G401 (cell line): ENCODE results near the gene SDK2. TPM values are rescaled to one million over a fixed set of nuclear protein-coding genes. Genes with fewer than 3 reads are reported as not detected.

ENCODE experiments used
- DNase-seq: peaks from one replicate; pipeline ENCODE4 v3.0.0-alpha.2; 2015; ENCODE audit warnings: low spot score
- in situ Hi-C: cut with HindIII; loops from 2 replicates; pipeline ENCODE4 v1.10.0; 2016; ENCODE audit warnings: low sequenced_read_pairs, mixed read lengths
- total RNA-seq: library from RNA; depleted of rRNA; stranded (reverse); fragments of >200 nt; shearing (Covaris generic); gene quantifications from 2 replicates; pipeline ENCODE4 v1.2.3, GENCODE V29; 2014

SDK2 gene
- total RNA-seq, 1 experiment from 2014 or later = 0.10 TPM

DNA sequence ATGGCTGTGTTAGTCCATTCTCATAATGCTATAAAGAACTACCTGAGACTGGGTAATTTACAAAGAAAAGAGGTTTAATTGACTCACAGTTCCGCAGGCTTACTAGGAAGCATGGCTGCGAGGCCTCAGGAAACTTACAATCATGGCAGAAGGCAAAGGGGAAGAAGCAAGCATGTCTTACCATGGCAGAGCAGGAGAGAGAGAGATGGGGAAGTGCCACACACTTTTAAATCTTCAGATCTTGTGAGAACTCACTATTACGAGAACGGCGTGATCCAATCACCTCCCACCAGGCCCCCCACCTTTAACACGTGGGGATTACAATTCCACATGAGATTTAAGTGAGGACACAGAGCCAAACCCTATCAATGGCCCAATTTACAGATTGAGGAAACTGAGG lies 96.5 kb downstream of the SDK2 start:
- DNase-seq = no peak
- in situ Hi-C loops = no loop called here

DNA sequence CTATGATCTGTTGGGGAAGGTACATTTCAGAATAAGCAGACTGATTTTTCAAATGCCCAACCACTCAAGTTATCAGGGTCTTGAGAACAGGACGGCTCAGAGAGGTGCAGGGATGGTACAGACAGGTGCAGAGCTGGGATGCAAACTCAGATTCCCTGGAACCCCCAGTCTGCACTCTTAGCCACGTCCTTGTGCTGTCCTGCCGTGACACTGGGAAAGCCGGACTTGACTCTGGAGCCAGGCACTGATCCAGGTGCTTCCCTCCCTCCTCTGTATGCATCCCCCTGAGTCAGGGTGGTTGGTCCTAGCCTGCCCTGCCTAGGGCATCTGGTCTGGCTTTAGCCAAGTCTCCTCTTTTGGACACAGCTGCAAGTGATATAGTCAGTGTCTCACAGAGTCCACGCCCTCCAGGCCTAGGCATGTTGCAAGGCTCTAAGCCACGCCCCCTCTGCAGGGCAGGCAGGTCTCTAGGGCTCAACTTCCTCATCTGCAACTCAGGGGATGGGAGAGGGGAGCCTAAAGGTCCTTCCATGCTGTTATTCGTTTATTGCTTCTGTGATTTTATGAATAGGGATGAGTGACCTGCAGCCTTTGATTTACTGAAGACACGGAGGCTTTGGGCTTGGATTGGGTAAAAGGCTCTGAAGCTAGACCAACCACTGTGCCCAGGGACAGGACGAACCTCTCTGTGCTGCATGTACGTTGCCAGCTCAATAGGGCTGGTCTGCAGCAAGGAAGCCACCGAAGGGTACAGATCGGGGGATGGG lies 97.3 kb downstream of the SDK2 start:
- DNase-seq = no peak
- in situ Hi-C loops = no loop called here

DNA sequence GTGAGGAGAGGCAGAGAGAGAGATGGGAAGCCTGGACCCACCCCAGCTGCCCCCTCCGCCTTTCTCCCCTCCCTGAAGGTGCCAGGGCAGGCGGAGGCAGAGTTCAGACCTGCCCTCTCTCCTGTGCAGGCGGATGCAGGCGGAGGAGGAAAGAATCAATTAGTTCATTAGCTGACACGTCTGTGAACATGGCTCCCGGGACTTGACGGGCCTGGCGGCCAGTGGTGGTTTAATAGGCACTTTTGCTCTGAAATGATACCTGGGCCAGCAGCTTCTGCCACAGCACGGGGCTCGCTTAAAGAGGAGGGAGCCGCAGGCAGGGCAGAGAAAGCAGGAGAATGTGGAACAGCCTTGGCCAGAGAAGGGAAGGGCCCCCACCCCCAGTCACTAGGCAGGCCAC lies 98.1 kb downstream of the SDK2 start:
- no peak for DNase-seq
- in situ Hi-C loops = no loop called here

DNA sequence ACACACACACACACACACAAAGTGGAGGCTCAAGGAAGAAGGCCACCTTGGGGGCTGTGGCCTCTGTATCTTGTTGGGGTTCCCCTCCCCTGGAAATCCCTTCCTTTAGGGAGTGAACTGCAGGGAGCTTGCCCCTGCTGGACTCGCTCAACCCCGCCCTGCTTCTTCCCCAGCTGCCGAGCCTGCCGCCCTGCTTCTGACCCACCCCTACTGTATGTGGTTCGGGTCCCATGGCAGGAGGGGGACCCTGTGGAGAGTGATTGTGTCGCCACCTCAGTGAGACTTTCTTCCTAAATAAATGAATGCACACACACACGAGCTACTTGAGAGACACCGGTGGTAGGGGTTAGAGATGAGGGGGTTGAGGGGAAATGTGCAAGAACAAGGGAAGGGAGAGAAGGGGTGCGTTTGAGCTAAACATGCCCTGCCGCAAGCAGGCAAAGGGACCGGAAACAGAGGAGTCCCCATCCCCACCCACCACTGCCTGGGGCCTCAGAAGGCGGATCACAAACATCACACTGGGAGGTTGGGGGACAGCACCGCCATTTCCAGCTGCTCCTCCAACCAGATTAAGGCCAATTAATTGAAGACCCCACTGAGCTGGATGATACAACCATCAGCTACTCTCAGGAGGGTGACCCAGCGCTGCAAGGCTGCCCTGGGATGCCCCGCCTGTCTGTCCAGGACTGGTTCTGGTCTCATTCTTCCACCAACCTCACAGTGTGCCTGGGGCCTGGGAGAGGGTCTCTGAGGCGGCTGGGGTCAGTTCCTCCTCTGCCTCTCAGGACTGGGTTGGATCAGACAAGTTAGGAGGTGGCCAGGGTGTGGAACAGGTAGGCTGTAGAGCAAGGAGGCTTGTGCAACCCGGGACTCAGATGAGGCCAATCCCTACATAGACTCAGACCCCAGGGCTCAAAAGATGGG lies 98.9 kb downstream of the SDK2 start:
- in situ Hi-C loops = no loop called here
- DNase-seq = no peak

DNA sequence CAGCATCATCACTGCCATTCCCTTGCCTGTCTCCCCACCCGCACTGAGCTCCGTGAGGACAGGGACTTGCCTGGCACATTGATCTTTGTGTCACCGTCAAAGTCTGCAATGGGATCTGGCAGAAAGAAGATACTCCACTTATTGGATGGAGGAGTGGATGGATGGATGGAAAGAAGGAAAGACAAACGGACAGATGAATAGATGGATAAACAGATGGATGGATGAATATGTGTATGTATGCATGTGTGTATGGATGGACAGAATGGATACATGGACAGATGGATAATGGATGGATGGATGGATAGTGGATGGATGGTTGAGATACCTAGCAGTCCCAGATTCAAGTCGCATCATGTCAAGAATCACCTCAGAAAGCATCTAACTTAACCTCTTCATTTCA lies 99.9 kb downstream of the SDK2 start:
- no peak for DNase-seq
- in situ Hi-C loops = no loop called here

DNA sequence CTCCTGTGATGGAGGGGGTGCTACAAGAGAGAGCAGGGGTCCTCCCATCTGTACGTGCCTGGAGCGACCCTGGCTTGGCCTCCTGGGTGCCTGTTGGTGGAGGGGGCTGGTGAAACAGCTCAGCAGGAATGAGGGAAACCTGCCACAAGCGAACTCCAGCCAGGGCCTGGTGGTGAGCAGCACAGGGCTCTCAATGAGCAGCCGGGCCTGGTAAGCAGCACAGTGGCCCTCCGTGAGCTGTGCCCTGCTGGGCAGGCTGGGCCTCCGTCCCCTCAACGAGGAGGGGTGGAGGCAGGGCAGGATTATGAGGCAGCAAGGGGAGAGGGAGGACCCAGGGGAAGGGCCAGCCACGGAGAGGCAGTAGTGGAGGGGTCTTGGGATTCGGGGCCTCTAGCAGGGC lies 101.9 kb downstream of the SDK2 start:
- DNase-seq = no peak
- in situ Hi-C loops = no loop called here

DNA sequence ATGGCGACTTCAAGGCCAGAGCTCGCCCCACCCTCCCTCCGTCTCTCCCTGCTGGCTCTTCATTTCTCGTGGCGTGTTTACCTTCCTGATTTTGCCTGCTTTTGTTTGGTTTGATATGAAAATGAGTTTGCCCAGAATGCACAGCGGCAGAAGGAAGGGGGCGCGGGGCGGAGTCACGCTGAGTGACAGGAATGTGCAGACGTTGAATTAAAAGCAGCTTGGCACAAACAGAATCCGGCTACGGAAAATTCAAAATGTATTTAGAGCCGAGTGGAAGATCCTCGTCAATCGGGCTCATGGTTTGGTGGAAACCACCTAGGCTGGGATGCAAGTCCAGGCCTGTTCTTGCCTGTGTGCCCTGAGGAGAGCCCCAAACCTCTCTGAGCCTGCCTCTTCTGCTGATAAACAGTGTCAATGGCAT lies 102.7 kb downstream of the SDK2 start:
- in situ Hi-C loops = no loop called here

DNA sequence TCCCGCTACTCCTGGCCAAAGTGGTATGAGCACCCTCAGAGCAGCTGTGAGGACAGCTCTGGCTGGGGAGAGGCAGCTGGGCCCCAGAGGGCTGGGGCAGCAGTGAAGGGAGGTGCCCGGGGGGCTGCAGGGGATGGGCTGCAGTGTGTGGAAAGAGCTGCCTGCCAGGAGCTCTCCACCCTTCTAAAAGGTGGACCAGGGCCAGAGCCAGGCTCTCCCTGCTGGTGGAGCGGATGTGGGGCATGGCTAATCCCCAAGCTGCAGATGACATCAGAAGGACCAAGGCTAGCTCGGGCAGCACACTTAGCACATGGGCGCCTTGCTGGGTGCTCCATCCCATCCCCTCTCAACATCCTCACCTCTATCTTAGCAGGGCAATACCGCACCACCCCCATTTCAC lies 103.1 kb downstream of the SDK2 start:
- in situ Hi-C loops = no loop called here
- DNase-seq = no peak

More for the DNA sequence above, 102.7 kb downstream of the SDK2 start:
- no peak for DNase-seq

DNA sequence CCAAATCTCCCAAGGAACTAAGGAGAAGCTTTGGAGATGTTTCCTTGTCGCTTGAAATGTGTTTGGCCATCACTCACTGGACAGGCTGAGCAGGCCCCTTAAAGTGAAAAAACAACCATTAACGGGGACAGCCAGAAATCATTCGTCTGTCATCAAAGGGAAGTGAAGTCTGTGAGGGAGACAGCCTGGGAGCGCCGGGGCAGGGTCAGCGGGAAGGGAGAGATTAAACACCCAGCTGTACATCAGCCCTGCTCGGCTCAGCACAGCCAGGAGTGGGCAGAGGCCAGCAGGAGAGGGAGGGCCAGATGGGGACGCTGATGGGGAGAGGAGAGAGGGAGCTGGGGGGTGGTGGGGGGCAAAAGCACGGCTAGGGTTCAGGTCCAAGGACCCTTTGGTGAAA lies 105.1 kb downstream of the SDK2 start:
- DNase-seq = no peak
- in situ Hi-C loops = no loop called here

DNA sequence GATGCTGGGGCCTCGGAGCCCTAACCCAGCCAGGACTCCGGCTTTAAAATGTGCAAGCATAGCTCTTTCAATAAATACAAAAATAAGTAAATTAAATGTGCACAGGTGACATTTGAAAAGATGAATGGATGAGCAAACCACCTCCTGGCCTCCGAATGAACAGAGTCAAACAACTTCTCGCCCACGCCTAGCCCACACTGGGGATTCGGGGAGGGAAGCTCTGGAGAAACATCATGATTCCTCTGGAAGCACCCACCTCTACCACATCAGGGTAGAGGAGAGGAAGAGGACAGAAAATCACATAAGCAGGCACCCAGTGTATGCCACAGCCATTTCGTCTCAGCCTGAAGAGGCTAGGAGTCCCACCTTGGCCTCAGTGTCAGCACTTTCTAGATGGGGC lies 105.8 kb downstream of the SDK2 start:
- in situ Hi-C loops = no loop called here

DNA sequence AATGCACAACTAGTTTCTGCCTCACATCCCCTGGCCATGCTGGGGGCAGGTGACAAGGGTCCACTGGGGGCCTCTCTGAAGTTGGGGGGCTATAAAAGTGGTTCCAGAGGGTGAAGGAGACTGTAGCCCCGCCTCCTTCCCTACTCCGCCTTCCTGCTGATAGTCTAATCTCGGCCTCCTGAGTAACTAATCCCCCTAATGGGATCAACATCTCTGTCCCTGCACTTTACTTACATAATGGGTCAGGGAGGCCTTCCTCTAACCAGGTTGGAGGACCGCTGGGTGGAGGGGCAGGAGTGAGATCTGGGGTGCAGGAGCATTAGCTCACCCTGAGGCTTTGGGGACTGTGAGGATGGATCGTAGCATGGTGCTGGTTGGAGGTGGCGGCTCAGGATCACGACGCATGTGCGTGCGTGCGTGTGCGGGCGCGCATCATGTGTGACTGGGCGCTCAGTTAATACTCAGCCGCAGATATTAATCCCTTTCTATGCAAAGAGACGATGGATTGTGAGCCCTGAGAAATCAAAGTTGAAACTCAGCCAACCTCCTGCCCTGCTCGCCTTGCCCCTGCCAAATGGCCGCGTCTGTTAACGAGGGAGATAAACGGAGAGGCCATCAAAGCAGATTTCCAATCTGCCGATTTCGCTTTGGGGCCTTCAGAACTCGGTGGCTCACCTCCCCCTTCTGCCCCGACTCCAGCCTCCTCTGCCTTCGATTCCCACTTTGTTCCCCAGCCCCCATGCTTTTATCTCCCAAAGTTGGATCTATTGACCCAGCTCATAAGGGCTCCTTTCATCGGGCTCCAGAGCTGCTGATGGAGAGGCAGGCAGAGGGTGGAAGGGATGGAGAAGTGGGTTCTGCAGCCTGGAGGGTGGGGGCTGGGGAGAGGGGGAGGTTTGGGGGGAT lies 107.3 kb downstream of the SDK2 start:
- peak; percentile 50 for DNase-seq
- in situ Hi-C loops = no loop called here

More for the DNA sequence above, 105.8 kb downstream of the SDK2 start:
- no peak for DNase-seq

DNA sequence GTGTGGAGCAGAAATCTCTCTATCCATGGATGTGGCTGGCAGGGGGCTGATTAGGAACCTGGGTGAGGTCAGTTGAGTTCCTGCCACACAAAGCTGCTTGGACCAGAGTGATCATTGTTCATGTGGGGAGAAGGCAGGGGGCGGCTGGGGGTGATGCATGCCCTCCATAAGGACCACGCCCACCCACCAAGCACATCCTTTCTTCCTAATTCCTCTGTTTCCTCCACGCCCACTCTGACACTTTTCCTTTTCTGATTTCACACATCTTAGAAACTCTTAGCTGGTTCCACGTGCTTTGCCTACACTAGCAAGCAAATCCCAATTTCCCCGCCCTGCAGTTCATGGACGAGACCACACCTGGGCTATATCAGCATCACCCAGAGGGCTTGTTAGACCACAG lies 108.5 kb downstream of the SDK2 start:
- no peak for DNase-seq
- in situ Hi-C loops = no loop called here

DNA sequence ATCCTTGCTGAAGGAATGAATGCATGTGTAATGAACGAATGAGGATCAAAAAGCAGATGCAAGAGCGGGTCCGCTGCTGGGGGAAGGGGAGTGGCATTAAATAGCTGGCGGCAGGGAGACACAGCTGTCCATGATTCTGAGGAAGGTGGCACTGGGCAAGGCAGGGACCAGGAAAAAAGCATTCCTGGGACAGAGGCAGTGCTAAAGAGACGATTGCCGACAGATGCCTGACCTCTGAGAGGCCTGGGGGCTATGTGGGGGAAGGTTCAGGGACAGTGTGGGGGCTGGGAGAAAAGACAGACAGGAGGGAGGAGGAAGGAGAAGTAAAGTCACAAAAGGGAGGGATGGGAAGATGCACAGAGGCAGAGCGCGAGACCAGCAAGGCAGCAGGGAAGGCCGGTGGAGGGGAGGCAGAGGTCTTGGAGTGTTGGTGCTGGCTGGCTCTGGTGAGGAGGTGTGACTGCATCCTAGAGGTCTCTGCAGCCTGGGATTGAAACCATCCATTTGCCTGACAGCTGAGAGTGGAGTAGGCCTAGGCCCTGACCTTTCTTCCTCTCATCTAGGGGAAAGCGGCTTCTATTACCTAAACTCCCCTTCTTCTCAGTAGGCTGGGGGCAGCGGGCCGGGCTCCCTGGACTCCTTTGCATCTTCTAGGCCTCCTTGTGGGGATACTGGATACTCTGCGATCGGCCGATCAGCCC lies 109.9 kb downstream of the SDK2 start:
- in situ Hi-C loops = no loop called here
- no peak for DNase-seq

DNA sequence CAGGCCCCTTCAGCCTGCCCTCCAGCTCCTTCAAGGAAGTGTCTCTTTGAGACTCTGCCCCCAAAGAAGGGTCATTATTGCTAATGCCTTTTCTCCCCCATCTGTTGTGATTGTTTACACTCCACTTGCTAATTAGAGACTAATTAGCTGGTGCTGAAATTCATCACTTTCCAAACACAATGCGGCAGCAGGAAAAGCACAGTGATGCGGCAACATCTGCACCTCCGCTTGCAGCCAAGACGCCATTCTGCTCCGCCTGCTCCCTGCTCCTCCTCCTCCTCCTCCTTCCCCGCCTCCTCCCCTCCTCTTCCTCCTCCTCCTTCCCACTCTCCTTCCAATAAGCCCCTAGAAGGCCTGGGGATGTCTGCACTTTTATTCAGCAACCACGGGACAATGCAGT lies 110.5 kb downstream of the SDK2 start:
- in situ Hi-C loops = no loop called here
- DNase-seq = peak; percentile 74

DNA sequence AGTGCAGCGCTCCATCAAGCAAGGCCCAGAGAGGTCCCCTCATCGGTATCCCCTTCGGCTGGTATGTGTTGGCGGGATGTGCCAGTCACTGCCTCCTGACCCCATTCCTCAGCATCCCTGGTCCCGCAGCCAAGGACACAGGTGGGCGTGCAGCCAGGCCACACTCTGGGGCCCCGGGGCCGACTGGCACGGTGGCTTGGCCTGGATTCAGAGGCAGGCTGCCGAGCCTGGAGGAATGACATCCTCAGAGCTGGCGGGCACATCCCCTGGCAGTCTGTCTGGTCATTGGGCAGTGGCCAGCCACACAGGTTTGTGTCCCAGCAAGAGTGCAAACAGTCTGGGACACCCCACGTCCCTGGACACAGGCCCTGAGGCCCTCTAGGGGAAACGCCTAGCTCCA lies 111.1 kb downstream of the SDK2 start:
- in situ Hi-C loops = no loop called here
- peak; percentile 95 for DNase-seq

DNA sequence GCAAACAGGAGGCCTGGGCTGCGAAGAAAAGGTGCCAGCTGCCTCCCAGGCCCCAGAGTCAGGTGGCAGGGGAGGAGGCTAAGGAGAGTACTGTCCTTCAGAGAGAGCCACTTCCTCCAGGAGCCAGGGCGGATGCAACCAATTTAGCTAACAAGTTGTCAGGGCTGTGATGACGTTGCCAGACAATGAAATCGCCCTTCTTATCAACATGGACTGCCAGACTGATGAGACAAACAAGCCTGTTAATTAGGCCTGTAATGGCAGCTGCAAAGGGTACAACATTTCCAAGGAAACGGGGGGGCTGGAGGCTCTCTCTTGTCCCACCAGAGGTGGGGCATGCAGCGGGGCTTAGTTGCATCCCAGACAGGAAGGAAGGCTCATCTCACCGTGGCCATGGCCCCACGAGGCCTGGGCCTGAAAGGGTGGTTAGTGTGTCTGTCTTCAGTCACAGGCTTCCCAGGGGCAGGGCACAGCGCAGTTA lies 111.8 kb downstream of the SDK2 start:
- DNase-seq = peak; percentile 86
- in situ Hi-C loops = no loop called here

DNA sequence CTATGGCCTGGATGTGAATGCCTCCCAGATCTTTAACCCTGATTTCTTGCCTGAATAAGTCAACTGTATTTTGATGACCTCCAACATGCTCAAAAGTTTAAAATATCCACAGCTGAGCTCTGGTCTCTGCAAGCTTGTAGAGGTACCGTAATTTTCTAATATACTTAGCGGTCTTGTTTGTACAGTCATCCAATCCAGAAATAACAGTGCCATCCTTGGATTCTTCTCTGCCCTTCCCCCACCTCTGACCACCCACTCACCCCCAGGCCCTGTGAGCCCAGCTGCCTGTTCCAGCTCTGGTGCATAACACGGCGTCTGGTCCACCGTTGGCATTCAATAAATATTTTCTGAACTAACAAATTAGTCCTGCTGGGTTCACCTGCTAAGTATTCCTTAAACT lies 113.1 kb downstream of the SDK2 start:
- in situ Hi-C loops = no loop called here
- DNase-seq = no peak

DNA sequence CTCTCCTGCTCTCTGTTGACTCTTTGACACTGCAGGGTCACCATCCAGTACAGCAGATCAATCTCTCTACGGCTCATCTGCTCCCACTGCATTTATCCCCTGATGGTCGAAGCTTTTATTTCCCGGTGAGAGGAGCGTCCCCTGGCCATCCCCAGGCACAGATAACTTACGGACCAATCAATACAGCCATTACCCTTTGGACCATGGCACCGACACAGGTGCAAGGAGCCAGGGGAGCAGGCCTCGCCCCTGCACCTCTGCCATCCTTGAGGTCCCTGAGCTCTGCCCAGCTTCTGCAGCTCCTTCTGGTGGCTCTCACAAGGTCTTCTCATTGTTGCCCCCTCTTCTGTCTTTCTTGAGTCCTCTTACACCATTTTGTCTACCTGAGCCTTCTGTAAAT lies 115.6 kb downstream of the SDK2 start:
- DNase-seq = no peak
- in situ Hi-C loops = loop anchor here (10.0 kb wide), 1 partner anchor 74 kb away; no protein-coding TSS in a partner anchor

DNA sequence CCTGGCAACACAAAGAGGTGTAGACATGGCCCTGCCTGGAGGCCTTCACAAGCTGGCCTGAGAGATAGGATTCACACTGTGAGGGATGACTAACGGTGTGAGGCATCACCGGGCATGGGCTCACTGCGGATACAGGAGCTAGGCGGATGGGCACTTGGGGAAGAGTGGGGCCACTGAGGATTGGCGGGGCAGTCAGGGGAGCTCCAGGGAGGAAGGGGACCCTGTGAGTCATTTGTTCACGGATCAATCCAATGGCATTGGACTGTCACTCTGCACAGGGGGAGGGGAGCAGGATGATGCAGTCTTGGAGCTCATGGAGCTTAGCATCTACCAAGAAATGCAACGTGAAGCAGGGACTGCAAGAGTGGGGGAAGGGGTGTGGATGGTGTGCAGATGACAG lies 117.3 kb downstream of the SDK2 start:
- no peak for DNase-seq
- in situ Hi-C loops = loop anchor here (10.0 kb wide), 1 partner anchor 72 kb away; no protein-coding TSS in a partner anchor
